ENCODE data around the gene ATP2C2.

ATP2C2 gene

DNA sequence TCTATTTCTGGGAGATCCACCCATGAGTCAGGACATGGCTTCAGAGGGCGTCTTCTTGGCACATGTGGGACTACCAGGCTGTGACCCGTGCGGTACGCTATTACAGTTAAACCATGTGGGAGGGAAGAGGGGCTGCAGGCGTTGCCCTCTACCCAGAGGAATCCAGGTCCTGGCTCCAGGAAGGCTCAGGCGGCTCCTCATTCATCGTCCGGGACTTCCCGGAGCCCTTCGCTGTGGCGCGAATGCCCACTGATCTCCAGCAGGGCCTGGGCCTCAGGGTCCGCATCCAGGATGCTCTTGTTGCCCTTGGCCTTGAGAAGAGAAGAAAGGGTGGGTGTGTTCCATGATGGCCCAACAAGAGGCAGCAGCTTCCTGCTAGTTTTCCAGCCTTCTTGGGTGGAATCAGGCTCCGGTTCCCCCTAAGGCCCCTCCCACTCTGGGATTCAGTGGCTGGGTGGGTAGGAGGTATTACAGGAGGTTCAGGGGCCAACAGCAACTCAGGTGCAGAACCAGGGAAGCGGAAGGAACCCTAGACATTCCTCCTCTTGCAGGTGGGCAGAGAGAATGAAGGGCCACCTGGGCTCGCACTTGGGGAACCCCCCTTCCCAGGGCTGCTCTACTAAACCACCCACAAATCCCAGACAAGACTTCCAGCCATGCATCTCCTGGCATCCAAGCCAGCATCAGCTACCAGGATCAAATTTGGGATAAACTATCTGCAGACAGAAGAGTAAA, 111.5 kb downstream of the ATP2C2 start:
- no peak for DNase-seq

DNA sequence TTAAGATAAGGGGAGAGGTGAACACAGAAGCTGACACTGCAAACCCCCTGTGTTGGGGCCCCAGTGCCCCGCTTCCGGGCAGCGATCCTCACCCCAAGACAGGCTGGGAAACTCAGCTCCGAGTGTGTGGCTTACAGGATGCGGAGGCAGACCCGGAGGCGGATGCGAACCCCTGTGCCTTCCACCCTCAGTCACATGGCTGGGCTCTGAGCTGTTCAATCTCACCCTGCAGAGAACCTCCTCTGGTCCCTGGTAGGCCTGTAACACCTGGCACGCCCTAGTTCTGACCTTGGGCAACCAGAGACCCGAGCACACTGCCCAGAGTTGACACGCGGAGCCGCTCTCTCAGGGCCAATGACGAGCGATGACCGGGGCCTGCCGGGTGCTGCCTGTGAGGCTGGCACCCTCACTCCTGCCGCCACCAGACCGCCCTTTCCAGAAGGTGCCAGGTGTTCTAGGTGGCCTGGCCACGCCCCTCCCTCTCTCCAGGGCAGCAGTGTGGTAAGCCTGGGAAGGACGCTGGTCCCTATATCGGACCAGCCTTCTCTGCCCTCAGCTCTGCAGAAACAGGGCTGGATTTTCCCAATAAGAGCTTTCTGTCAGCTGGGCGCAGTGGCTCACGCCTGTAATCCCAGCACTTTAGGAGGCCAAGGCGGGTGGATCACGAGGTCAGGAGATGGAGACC, 112.9 kb downstream of the ATP2C2 start:
- DNase-seq: no peak

DNA sequence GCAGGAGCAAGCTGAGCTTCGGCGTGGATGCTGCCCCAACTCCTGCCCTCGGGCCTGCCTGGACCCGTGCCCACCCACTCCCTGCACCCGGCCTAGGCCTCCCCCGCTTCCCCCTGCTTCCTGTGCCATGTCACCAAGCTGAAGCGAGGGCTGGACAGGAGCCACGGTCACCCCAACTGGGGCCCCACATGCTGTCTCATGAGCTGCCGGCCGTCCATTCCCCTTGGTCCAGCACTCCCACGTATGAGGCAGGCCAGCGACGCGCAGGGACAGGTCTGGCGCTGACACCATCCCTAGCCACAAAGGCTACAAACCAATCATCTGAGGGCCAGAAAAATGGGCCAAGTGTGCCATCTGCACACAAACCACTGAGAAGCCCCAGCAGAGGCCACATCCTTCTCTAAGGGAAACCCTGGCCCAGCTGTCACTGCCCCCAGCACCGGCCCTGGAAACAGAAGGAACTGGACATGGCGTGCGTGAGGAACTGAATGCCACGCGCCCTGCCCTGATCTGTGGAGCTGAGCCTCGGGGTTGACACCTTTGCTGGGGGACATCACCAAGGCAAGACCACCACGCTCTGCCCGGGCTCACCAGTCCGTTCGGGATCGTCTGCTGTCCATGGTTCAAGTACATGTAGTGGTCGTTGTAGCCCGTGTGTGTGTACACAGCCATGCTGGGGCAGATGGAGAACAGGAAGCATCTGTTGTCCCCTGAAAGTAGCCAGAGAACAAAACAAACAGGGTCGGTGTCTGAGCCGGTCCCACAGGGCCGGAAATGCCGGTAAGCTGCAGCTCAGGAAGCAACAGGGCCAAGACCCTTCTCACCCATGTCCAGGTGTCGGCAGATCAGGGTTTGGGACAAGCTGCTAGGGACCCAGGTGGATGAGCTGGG, 113.9 kb downstream of the ATP2C2 start:
- no peak for DNase-seq

DNA sequence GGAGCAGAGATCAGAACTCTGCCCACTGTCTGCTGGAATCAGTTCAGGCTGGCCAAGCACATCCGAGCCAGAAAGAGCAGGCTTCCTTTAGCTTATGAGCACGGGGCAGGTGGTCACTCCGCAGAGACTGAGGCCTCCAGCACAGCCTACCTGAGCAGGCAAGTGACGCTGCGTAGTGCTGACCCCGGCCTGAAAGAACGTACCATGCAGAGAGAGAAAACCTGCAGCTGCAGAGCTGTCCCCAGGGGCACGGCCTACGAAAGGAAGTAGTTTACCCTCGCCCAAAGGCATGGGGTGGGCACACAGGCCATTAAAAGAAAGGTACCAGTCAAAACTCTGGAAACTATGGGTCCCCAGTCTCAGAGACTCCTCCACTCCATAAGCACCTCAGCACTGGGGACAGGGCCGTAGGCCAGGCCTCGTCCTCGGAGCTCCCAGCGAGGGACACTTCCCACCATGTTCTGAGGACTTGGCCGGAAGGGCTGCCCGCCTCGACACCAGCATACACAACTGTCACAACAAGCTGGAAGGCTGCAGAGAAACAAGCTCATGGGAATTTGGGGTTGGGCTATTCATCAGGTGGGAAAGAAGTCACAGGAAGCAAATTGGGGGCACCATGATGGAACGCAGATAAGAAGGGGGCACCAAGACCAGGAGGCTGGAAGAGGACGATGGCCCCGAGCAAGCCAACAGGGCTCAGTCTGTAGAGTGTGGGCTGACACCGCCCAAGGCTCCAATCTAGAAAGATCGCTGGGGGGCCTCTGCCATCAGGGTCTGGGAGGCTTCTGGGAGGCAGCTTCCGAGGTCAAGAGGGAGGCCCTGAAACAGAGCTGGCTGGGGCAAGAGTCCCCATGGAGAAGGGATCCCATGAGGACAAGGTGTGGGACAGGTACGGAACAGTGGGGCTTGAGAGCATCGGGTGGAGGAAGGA, 114.9 kb downstream of the ATP2C2 start:
- DNase-seq: no peak

DNA sequence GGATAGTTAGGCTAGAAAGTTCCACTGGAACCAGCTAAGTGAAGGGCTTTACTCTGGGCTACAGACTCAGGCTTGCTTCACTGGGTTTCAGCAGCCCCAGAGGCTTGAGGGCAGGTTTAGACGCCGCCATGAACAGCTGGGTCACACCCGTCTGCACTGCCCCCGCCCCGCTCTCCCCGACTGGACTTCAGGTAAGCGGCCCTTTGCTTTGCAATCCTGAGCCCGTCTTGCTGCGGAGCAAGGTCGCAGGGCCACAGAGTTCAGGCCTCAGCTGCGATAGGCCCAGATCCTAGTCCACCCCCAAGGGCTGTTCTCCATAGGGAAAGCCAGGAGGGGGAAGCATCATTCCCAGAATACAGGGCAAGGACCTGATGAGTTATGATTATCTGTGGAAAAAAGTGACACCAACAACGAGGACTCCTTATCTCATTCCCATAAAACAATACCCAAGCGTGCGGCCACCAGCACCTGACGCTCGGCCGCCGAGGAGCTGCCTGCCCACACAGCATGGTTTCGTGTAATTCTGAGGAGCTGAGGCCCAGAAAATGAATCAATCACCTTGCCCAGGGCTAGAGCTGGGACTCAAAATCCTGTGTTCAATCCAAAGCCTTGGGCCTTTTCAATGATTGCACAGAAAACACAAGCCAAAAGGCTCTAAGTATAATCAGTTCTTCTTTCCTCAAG, 115.7 kb downstream of the ATP2C2 start:
- no peak for DNase-seq

DNA sequence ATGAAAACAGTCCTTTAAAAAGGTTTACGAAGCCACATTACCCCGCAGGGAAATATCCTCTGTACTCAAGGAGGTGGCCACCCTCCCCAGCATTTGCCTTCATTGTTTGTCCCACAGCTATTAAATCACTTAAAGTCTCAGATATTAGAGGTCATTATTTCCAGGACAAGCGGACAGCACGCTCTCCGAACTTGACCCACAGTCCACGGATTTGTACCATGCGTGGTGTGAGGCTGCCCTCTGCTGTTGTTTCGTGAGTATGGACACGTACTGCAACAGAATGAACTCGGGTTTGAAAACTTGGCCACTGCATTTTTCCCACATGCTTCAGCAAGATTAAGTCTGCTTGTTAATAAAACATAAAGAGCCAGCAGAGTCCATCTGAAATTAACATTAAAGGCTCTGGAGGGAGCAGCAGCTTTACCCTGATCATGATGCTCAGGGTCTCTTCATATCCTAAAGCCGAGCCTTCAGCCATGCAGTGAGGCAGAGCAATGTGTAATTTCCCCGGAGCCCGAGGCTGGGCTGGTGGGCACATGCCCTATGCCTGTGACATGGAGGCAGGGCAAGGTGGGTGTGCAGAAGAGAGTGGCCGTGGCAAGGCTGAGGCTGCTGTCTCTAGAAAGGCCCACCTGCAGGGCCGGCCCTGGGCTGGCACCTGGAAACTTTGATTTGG, 116.4 kb downstream of the ATP2C2 start:
- no peak for DNase-seq

DNA sequence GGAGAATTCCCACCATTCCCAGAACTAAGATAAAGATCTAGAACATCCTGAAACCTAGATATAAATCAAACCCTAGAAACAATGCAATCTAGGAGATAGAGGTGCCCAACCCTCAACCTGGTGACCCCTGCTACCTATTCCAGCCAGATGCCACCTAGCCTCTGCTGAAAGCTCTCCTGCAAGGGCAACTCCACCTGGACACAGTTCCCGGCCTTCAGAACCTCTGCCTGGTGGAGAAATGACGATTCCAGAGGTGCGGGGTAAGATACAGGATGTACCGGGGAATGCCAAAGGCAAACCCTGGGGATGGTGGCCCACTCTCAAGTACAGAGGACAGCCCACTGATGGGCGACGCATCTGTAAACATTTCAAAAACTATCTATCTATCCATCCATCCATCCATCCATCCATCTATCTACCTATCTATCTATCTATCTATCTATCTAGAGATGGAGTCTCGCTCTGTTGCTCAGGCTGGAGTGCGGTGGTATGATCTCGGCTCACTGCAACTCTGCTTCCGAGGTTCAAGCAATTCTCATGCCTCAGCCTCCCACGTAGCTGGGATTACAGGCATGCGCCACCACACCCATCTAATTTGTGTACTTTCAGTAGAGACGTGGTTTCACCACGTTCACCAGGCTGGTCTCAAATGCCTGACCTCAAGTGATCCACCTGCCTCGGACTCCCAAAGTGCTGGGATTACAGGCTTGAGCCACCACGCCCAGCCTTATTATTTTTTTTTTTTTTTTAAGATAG, 117.1 kb downstream of the ATP2C2 start:
- DNase-seq: no peak

DNA sequence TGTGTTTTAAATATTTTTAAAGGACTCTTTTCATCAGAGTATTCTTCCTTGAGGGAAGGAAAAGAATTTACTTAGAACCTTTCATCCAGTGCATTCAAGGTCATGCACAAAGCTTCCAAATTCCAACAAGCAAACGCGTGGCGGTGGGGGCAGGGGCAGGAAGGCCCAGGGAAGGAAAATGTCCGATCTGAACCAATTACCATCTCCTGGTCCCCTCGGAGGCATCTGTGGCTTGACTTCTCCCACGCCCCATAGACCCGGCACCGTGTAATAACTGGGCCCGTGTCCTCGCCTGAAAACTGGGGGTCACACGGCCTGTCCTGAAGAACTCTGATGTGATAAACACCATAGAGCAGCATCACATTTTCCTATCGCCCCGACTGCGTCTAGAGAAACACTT, 117.8 kb downstream of the ATP2C2 start:
- DNase-seq: no peak

DNA sequence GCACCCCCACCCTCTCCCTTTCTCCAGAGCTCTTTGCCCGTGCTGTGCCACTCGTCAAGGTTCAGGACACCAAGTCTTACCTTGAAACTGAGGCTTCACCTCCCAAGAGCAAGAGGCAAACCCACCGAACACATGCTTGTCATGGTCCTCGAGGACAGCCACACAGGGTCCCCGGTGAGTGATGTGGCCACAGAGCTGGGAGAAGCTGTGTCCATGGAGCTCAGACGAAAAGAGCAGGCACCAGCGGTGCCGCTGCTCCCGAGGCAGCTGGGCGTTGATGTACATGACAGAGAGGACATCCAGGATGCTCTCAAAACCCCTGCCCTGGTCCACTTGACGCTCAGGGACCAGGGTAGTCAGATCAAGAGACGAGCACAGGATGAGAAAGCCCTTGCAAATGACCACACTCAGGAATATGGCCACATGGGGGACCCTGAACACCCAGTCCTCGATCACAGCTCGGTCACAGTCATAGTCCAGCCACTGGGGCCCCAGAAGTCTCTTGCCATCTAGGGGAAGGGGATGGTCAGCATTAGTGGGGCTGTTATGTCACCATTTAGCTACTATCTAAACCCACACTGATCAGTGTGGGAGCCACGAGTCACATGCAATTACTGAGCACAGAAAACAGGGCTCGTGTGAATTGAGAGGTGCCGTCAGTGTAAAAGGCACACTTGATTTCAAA, 118.4 kb downstream of the ATP2C2 start:
- no peak for DNase-seq

DNA sequence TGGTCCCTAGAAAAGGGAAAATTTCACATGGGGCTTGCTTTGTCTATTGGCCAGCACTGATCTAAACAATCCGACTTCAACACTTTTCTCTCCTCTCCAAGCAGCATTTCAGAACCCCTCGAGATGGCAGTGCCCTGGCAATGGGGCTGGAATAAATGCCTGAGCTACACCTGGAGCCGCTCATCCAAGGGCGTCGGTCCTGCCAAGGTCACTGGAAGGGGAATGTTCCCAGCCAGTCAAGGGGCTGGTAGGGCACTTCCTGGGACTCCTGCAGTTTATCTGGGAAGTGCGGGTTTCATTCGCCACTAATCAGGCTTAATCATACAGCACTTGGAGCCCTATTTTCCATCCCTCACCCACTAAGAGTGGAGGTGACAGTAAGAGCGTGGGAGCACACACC, 119.0 kb downstream of the ATP2C2 start:
- no peak for DNase-seq

DNA sequence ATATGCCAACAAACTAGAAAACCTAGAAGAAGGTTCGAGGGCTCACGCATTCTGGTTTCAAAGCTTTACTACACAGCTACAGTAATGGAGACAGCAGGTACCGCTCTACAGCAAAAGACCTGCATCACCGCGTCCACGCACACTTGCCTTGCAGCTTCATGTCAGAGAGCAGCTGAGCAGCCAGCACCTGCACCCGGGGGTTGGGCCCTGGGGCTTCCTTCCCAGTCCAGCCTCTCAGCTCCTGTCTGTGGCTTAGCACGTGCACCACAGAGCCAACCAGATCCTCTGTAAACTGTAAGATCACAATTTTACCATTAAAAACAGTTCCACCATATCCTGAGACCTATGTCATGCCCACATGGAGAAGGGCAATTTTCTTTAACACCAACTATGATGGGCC, 120.8 kb downstream of the ATP2C2 start:
- no peak for DNase-seq

DNA sequence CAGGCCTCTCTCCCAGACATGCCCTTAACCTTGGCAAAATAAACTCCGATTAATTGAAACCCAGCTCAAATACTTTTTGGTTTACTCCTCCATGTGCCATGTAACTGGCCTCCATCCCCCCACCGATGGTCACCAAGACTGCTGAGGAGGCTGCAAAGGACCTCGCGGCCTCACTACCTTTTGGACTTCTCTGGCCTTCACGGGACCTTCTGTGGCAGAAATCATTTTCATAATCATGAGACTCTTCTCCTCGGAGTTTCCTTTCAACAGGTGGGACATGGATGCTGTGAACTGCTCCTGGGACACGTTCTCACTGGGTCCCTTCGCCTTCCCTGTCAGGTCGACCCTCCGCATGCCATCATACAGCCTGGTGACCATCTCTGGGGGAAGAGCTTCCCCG, 127.2 kb downstream of the ATP2C2 start:
- no peak for DNase-seq

DNA sequence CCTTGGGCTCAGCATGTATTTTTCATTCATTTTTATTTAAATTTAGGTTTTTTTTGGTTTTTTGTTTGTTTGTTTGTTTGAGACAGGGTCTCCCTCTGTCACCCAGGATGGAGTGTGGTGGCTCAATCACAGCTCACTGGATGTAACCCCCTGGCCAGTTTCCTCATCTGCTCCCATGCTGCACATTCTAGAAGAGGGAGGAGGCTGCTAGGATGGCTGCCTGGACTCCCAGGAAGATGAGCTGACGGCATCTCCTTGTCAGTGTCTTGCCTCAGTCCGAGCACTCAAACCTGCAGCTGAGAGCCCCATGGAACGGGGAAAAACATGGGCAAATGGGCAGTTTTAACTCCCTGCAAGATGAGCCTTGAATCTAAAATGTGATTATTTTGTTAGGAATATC, 128.7 kb downstream of the ATP2C2 start:
- no peak for DNase-seq

DNA sequence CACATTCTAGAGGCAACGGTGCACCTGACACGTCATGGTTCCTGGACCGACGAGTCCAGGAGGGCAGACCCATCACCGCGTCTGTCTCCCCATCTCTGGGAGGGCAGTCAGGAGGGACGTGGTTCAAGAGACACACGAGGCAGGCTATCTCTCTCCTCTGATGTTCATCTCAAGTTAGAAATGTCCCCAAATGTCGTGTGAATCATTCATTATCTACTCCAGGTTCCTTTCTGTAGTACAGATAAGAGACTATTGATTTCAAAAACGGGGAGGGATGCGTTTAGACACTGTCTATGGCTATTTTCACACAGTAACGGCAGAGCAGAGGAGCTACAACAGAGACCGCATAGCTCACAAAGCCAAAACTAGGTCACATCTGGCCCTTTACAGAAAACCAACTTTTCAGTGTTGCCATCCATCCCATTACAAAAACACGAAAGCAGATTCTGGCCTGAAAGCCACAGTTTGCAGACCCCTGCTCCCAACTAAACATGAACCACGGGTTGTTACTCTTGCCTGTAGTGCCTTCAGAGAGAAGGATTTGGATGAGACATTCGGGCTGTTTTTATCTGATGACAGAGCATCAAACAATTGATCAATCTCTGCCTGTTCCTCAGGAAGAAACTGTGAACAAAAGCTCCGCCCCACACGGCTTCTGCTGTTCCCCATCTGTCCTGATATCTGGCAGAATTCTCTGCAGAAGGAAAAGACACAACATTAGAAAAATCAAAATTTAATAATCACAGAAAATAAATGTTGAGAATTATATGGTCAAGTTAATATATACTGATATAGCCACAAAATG, 129.3 kb downstream of the ATP2C2 start:
- DNase-seq: no peak

DNA sequence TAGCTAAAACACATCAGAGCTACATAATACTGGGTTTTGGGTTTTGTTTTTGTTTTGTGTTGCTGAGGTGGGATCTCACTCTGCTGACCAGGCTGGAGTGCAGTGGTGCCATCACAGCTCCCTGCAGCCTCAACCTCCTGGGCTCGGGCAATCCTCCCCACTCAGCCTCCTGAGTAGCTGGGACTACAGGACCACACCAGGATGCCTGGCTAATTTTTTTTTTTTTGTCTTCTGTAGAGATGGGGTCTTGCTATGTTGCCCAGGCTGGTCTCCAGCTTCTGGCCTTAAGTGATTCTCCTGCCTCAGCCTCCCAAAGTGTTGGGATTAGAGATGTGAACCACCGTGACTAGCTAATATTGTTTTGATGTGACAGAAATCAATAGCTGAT, 129.9 kb downstream of the ATP2C2 start:
- DNase-seq: no peak

DNA sequence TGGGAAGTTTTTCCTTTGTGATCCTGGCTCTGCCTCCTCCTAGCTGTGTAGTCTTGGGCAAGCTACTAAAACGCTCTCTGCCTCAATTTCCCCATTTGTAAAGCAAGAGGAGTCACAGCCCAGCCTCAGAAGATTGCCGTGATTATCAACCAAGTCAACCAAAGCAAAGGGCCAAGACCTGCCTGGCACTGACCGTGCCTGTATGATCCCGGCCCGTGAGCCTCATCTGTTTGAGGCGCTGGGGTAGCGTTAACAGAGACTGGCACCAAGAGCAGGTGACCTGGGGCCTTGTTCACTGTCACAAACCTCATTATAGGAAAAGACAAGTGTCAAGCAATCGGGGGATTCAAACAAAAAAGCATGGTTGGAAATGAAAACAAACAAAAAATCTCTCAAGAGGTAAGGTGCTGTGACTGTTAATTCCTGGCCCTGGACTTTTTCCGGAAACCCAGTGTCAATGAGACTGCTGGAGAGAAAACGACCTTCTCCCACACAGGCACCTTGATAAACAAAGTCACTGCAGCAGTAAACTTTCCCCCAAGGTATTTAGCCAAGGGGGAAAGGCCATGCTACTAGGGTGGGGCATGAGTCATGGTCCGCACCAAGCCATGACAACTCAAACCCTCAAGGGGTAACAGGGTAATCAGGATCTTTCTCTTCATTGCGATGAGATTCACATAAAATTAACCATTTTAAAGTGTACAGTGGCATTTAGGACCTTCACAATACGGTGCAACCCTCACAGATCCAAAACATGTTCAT, 130.7 kb downstream of the ATP2C2 start:
- no peak for DNase-seq

DNA sequence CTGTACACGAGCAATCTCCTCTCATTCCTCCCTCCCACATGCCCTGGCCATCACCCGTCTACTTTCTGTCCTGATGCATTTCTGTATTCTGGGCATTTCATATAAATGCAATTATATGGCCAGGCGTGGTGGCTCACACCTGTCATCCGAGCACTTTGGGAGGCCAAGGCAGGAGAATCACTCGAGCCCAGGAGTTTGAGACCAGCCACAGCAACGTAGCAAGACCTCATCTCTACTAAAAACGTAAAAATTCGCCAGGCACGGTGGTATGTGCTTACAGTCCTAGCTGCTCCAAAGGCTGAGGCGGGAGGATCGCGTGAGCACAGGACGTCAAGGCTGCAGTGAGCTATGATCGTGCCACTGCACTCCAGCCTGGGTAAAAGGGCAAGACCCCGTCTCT, 131.3 kb downstream of the ATP2C2 start:
- DNase-seq: no peak

DNA sequence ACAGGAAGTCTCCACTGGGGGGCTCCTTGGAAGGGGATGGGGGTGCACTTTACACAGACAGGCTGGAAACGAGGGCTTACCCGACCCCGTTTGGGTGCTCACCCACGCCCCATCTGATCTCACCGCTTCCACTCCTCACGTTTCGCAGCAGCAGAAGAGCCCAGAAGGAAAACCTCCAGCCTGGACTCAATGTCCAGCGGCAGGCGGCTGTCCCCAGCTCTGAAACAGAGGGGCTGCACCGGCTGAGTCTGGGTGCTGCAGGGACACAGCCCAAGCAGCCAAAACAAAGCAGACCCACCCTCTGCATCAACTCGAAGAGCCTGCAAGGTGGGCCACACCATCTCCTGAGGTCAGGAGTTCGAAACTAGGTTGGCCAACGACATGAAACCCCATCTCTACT, 132.2 kb downstream of the ATP2C2 start:
- DNase-seq: no peak

Measured in CD4-positive, alpha-beta T cell treated with Interleukin-21 for 1 hour (primary cell).